Liver (tissue), 9 donors: Measurements from ENCODE around the gene TIMMDC1. TPM values are rescaled to one million over a fixed set of nuclear protein-coding genes. Genes with fewer than 3 reads are reported as not detected.

Source experiments
- DNase-seq: peaks from one replicate; pipeline ENCODE4 v3.0.0-alpha.2; 2017; ENCODE audit warnings: low spot score
- H3K27ac ChIP-seq, 2 donors: one replicate each; pipeline ENCODE4 v1.7.0; 2013; ENCODE audit warnings: inconsistent platforms in 2 of 2, low read length in 2 of 2, control low read depth in 1 of 2, low read depth in 1 of 2, mild to moderate bottlenecking in 1 of 2
- H3K27me3 ChIP-seq, 4 donors: one replicate each; pipeline versions ENCODE4 v1.6.1 to v1.7.0; 2013; ENCODE audit warnings: low read length in 3 of 4, inconsistent platforms in 1 of 4, mild to moderate bottlenecking in 1 of 4, moderate library complexity in 1 of 4; ENCODE audit not compliant: control insufficient read depth in 4 of 4, insufficient read depth in 4 of 4
- H3K36me3 ChIP-seq, 4 donors: one replicate each; pipeline versions ENCODE4 v1.6.1 to v1.7.0; 2013; ENCODE audit warnings: low read length in 3 of 4, mild to moderate bottlenecking in 3 of 4, low read depth in 1 of 4, moderate library complexity in 1 of 4; ENCODE audit not compliant: control insufficient read depth in 4 of 4, insufficient read depth in 3 of 4
- H3K4me1 ChIP-seq, 4 donors: one replicate each; pipeline versions ENCODE4 v1.6.1 to v1.7.0; 2013; ENCODE audit warnings: low read length in 3 of 4, mild to moderate bottlenecking in 3 of 4, moderate library complexity in 1 of 4; ENCODE audit not compliant: control insufficient read depth in 4 of 4, insufficient read depth in 4 of 4
- H3K4me3 ChIP-seq, 3 donors: one replicate each; pipeline versions ENCODE4 v1.6.1 to v1.7.0; 2013; ENCODE audit warnings: low read length in 3 of 3, control low read depth in 1 of 3, low read depth in 1 of 3, mild to moderate bottlenecking in 1 of 3
- H3K9ac ChIP-seq, 2 donors: one replicate each; pipeline ENCODE4 v1.7.0; 2013; ENCODE audit warnings: low read length in 2 of 2, mild to moderate bottlenecking in 2 of 2, moderate library complexity in 2 of 2, control low read depth in 1 of 2, low read depth in 1 of 2
- H3K9me3 ChIP-seq, 4 donors: one replicate each; pipeline versions ENCODE4 v1.6.1 to v1.7.0; 2013; ENCODE audit warnings: low read length in 3 of 4; ENCODE audit not compliant: control insufficient read depth in 4 of 4
- EGR1 ChIP-seq, 2 donors: IDR thresholded peaks; 2 replicates each; pipeline ENCODE4 v1.6.1; 2016 to 2018; ENCODE audit warnings: antibody characterized with exemption in 2 of 2, low read depth in 2 of 2
- FOXA1 ChIP-seq: IDR thresholded peaks from 2 replicates; pipeline ENCODE4 v1.6.1; 2016; ENCODE audit warnings: antibody characterized with exemption
- FOXA2 ChIP-seq: IDR thresholded peaks from 2 replicates; pipeline ENCODE4 v1.6.1; 2016; ENCODE audit warnings: antibody characterized with exemption
- GABPA ChIP-seq, 2 donors: IDR thresholded peaks in 1 of 2; conservative IDR thresholded peaks in 1 of 2; 2 replicates each; pipeline ENCODE4 v1.6.1; 2016; ENCODE audit warnings: antibody characterized with exemption in 2 of 2, mild to moderate bottlenecking in 1 of 2, moderate library complexity in 1 of 2
- HNF4A ChIP-seq, 2 donors: conservative IDR thresholded peaks; 2 replicates each; pipeline ENCODE4 v1.6.1; 2016; ENCODE audit warnings: antibody characterized with exemption in 2 of 2, mild to moderate bottlenecking in 2 of 2
- HNF4G ChIP-seq: IDR thresholded peaks from 2 replicates; pipeline ENCODE4 v1.6.1; 2016; ENCODE audit warnings: antibody characterized with exemption
- JUND ChIP-seq, 2 donors: IDR thresholded peaks; 2 replicates each; pipeline ENCODE4 v1.6.1; 2016; ENCODE audit warnings: antibody characterized with exemption in 2 of 2
- NR2F2 ChIP-seq: IDR thresholded peaks from 2 replicates; pipeline ENCODE4 v1.6.1; 2016; ENCODE audit warnings: antibody characterized with exemption
- RAD21 ChIP-seq, 2 donors: IDR thresholded peaks; 2 replicates each; pipeline ENCODE4 v1.6.1; 2016; ENCODE audit warnings: antibody characterized with exemption in 2 of 2, mild to moderate bottlenecking in 2 of 2
- RXRA ChIP-seq, 2 donors: IDR thresholded peaks; 2 replicates each; pipeline ENCODE4 v1.6.1; 2017 to 2018; ENCODE audit warnings: antibody characterized with exemption in 2 of 2, mild to moderate bottlenecking in 1 of 2
- SP1 ChIP-seq: IDR thresholded peaks from 2 replicates; pipeline ENCODE4 v1.6.1; 2018; ENCODE audit warnings: antibody characterized with exemption, mild to moderate bottlenecking
- TAF1 ChIP-seq: conservative IDR thresholded peaks from 2 replicates; pipeline ENCODE4 v1.6.1; 2016; ENCODE audit warnings: antibody characterized with exemption, mild to moderate bottlenecking
- YY1 ChIP-seq: IDR thresholded peaks from 2 replicates; pipeline ENCODE4 v1.6.1; 2016; ENCODE audit warnings: antibody characterized with exemption, mild to moderate bottlenecking
- WGBS: extraction: QIAGEN DNeasy Blood & Tissue Kit; methylation state at CpG from one replicate; pipeline ENCODE4 v1.1.7; 2013; 5-methylcytosine and 5-hydroxymethylcytosine counted together
- polyA plus RNA-seq, 2 donors: library from polyadenylated mRNA; stranded (reverse) in 1 of 2; unstranded in 1 of 2; fragments of 200-250 nt in 1 of 2; fragments of >200 nt in 1 of 2; fragmentation: Nextera tagmentation in 1 of 2; extraction: Ambion mirVana in 1 of 2; gene quantifications; one replicate each; pipeline versions ENCODE4 v1.2.1 to v1.2.3, GENCODE V29; 2013 to 2015
- total RNA-seq, 2 donors: library from RNA; depleted of rRNA; stranded (reverse); fragments of >200 nt; gene quantifications; one replicate each; pipeline ENCODE4 v1.2.3, GENCODE V29; 2014
- TF ChIP-seq, protein P1 (sequence below): fragments of 150-350 bp; IDR thresholded peaks from 2 replicates; pipeline ENCODE4 v1.5.1; 2017; ENCODE audit warnings: improper control_type of control experiment, low read depth, low read length; ENCODE audit not compliant: missing input control
- TF ChIP-seq, protein P2 (sequence below): IDR thresholded peaks from 2 replicates; pipeline ENCODE4 v1.6.1; 2016; ENCODE audit warnings: antibody characterized with exemption
- TF ChIP-seq, protein P3 (sequence below): IDR thresholded peaks from 2 replicates; pipeline ENCODE4 v1.6.1; 2016; ENCODE audit warnings: antibody characterized with exemption
- TF ChIP-seq, protein P4 (sequence below): IDR thresholded peaks from 2 replicates; pipeline ENCODE4 v1.6.1; 2016; ENCODE audit warnings: antibody characterized with exemption
- TF ChIP-seq, protein P5 (sequence below): IDR thresholded peaks from 2 replicates; pipeline ENCODE4 v1.6.1; 2016; ENCODE audit warnings: antibody characterized with exemption, mild to moderate bottlenecking
- donor health status: healthy.
- donor health status: healthy.
- donor health status: healthy.
- donor health status: healthy.
- donor health status: healthy.

Gene TIMMDC1
- total and polyA plus RNA-seq, 4 donors = 25.4 to 54.2 (median 33.2) TPM

DNA sequence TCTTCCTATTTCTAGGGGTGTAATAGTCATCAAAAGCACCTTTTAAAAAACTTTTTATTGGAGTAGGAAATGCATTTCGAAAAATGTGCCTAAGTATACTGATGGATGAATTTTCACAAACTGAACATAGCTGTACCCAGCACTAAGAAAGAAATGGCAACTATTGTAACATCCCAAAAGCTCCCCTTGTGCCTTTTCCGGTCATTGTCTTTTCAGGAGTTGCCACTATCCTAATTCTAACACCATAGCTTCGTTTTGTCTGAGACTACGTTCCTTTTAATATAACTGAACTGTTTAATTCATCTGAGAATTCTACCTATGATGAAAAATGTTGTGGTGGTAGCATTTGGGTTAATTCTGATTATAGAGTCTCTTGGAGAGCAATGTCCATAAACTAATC, 1.9 kb downstream of the TIMMDC1 start (continued):
- TF ChIP-seq, protein P1, sequence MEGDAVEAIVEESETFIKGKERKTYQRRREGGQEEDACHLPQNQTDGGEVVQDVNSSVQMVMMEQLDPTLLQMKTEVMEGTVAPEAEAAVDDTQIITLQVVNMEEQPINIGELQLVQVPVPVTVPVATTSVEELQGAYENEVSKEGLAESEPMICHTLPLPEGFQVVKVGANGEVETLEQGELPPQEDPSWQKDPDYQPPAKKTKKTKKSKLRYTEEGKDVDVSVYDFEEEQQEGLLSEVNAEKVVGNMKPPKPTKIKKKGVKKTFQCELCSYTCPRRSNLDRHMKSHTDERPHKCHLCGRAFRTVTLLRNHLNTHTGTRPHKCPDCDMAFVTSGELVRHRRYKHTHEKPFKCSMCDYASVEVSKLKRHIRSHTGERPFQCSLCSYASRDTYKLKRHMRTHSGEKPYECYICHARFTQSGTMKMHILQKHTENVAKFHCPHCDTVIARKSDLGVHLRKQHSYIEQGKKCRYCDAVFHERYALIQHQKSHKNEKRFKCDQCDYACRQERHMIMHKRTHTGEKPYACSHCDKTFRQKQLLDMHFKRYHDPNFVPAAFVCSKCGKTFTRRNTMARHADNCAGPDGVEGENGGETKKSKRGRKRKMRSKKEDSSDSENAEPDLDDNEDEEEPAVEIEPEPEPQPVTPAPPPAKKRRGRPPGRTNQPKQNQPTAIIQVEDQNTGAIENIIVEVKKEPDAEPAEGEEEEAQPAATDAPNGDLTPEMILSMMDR = no peak
- no peak for TF ChIP-seq RXRA (IDR thresholded peaks at IDR 0.05)
- TF ChIP-seq FOXA1 = no peak
- TF ChIP-seq, protein P2, sequence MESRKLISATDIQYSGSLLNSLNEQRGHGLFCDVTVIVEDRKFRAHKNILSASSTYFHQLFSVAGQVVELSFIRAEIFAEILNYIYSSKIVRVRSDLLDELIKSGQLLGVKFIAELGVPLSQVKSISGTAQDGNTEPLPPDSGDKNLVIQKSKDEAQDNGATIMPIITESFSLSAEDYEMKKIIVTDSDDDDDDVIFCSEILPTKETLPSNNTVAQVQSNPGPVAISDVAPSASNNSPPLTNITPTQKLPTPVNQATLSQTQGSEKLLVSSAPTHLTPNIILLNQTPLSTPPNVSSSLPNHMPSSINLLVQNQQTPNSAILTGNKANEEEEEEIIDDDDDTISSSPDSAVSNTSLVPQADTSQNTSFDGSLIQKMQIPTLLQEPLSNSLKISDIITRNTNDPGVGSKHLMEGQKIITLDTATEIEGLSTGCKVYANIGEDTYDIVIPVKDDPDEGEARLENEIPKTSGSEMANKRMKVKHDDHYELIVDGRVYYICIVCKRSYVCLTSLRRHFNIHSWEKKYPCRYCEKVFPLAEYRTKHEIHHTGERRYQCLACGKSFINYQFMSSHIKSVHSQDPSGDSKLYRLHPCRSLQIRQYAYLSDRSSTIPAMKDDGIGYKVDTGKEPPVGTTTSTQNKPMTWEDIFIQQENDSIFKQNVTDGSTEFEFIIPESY = no peak
- no peak for TF ChIP-seq EGR1 (IDR thresholded peaks at IDR 0.05; ENCODE audit: low read depth in 2 of 2)

DNA sequence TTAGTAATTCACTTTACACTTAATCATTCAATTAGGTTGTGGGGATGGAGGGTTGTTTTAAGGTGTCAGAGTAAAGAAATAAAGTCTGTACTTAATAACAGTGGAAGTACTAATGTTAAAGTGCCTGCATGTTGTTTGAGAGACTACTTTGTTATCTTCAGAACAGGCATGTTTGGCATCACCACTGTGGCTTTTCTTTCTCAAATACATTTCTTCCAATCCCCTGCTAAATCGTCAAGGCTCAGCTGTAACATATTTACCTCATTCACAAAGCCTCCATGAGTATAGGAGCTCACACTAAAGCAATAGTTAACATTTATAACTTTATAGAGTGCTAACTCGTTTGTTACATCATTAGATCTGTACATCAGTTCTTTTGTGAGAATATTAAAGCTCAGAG, 2.6 kb downstream of the TIMMDC1 start:
- Histone ChIP-seq H3K9me3 (no peaks in the 10 kb centered on the region), H3K36me3 (peaks cover 4 to 18% (median 6%) of the 10 kb centered on the region in 4 donors), H3K27ac (no peak overlapping the region), H3K9ac (no peak overlapping the region), H3K27me3 (no peaks in the 10 kb centered on the region), H3K4me3 (no peak overlapping the region), H3K4me1 (peaks cover 2 to 34% (median 22%) of the 10 kb centered on the region in 4 donors)
- DNase-seq = no peak
- WGBS = 57% methylated on average over 2 of the region's 2 CpGs
- no peak for TF ChIP-seq NR2F2
- no peak for TF ChIP-seq JUND (IDR thresholded peaks at IDR 0.05)
- TF ChIP-seq HNF4G = no peak
- TF ChIP-seq RXRA (IDR thresholded peaks at IDR 0.05) = no peak
- TF ChIP-seq FOXA1 = no peak
- TF ChIP-seq GABPA (IDR thresholded peaks at IDR 0.05 in 1 of 2, conservative IDR thresholded peaks at IDR 0.05 in 1 of 2) = no peak
- TF ChIP-seq, protein P3, sequence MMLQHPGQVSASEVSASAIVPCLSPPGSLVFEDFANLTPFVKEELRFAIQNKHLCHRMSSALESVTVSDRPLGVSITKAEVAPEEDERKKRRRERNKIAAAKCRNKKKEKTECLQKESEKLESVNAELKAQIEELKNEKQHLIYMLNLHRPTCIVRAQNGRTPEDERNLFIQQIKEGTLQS = no peak
- no peak for TF ChIP-seq RAD21 (IDR thresholded peaks at IDR 0.05)
- no peak for TF ChIP-seq SP1
- no peak for TF ChIP-seq FOXA2
- TF ChIP-seq, protein P4, sequence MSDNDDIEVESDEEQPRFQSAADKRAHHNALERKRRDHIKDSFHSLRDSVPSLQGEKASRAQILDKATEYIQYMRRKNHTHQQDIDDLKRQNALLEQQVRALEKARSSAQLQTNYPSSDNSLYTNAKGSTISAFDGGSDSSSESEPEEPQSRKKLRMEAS = no peak
- no peak for TF ChIP-seq TAF1
- TF ChIP-seq YY1 = no peak
- TF ChIP-seq HNF4A (conservative IDR thresholded peaks at IDR 0.05) = no peak
- TF ChIP-seq, protein P1 = no peak
- TF ChIP-seq, protein P5, sequence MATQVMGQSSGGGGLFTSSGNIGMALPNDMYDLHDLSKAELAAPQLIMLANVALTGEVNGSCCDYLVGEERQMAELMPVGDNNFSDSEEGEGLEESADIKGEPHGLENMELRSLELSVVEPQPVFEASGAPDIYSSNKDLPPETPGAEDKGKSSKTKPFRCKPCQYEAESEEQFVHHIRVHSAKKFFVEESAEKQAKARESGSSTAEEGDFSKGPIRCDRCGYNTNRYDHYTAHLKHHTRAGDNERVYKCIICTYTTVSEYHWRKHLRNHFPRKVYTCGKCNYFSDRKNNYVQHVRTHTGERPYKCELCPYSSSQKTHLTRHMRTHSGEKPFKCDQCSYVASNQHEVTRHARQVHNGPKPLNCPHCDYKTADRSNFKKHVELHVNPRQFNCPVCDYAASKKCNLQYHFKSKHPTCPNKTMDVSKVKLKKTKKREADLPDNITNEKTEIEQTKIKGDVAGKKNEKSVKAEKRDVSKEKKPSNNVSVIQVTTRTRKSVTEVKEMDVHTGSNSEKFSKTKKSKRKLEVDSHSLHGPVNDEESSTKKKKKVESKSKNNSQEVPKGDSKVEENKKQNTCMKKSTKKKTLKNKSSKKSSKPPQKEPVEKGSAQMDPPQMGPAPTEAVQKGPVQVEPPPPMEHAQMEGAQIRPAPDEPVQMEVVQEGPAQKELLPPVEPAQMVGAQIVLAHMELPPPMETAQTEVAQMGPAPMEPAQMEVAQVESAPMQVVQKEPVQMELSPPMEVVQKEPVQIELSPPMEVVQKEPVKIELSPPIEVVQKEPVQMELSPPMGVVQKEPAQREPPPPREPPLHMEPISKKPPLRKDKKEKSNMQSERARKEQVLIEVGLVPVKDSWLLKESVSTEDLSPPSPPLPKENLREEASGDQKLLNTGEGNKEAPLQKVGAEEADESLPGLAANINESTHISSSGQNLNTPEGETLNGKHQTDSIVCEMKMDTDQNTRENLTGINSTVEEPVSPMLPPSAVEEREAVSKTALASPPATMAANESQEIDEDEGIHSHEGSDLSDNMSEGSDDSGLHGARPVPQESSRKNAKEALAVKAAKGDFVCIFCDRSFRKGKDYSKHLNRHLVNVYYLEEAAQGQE = no peak
- TF ChIP-seq, protein P2 = no peak
- no peak for TF ChIP-seq EGR1 (IDR thresholded peaks at IDR 0.05; ENCODE audit: low read depth in 2 of 2)
